Activated T-helper 1 cell treated with anti-CD3 and anti-CD28 coated beads, Interleukin-2, amount 50 U/mL, for 16 hours (primary cell): Measurements from ENCODE around the gene RAD21L1.

Source experiments
- DNase-seq, 2 donors: peaks; one replicate each; pipeline ENCODE4 v3.0.0-alpha.2; 2020; ENCODE audit warnings: low read depth in 1 of 2, low spot score in 1 of 2

RAD21L1 gene

GRCh38 chr20:1293641-1294379 is 68.0 kb downstream of the RAD21L1 start:
- no peak for DNase-seq

GRCh38 chr20:1294497-1294896 is 68.7 kb downstream of the RAD21L1 start:
- DNase-seq: no peak

GRCh38 chr20:1295276-1295930 is 69.6 kb downstream of the RAD21L1 start:
- no peak for DNase-seq

- DNase-seq: no peak
Measured at GRCh38 chr20:1296117-1296610, 70.3 kb downstream of the RAD21L1 start.

GRCh38 chr20:1296922-1297321 is 71.1 kb downstream of the RAD21L1 start:
- DNase-seq: no peak

- DNase-seq: no peak
Measured at GRCh38 chr20:1297486-1297885, 71.6 kb downstream of the RAD21L1 start.

GRCh38 chr20:1298166-1298565 is 72.3 kb downstream of the RAD21L1 start:
- DNase-seq: no peak

- DNase-seq: no peak
Measured at GRCh38 chr20:1298888-1299511, 73.2 kb downstream of the RAD21L1 start.

GRCh38 chr20:1299522-1299921 is 73.7 kb downstream of the RAD21L1 start:
- no peak for DNase-seq

- DNase-seq: no peak
Measured at GRCh38 chr20:1300083-1300840, 74.4 kb downstream of the RAD21L1 start.

GRCh38 chr20:1301031-1301529 is 75.2 kb downstream of the RAD21L1 start:
- peak in 1 of 2 donors; percentile 18 for DNase-seq

GRCh38 chr20:1302685-1303541 is 77.1 kb downstream of the RAD21L1 start:
- no peak for DNase-seq

- DNase-seq: no peak
Measured at GRCh38 chr20:1304710-1305515, 79.1 kb downstream of the RAD21L1 start.
